Right ventricle myocardium inferior (tissue), 1 donor: ENCODE data around the gene TSHZ1. TPM values are rescaled to one million over a fixed set of nuclear protein-coding genes. Genes with fewer than 3 reads are reported as not detected.

Experiments used
- ATAC-seq: fragments of 200-7000 bp; cut with Tn5 transposase; one replicate; pipeline ENCODE4 v1.9.1; 2020; ENCODE audit warnings: mild to moderate bottlenecking, moderate library complexity
- DNase-seq: peaks from one replicate; pipeline ENCODE4 v3.0.0; 2021; ENCODE audit errors: missing footprints
- intact Hi-C: fragments of 100-400 bp; cut with DNase I; formaldehyde crosslinking; loops from one replicate; pipeline ENCODE4 v1.11.0; 2022
- total RNA-seq: library from RNA; stranded (reverse); fragmentation: NEBNext Ultra II Directional; extraction: Animal tissue kit (Norgen Biotek cat#: 25700); gene quantifications from one replicate; pipeline ENCODE4 v1.2.1, GENCODE V29; 2021
- donor health status: DM: no; HTN: yes; CAD: no; lungs with severe emphysema.

Gene TSHZ1
- total RNA-seq, 1 donor from 2014 or later: 23.1 TPM

DNA sequence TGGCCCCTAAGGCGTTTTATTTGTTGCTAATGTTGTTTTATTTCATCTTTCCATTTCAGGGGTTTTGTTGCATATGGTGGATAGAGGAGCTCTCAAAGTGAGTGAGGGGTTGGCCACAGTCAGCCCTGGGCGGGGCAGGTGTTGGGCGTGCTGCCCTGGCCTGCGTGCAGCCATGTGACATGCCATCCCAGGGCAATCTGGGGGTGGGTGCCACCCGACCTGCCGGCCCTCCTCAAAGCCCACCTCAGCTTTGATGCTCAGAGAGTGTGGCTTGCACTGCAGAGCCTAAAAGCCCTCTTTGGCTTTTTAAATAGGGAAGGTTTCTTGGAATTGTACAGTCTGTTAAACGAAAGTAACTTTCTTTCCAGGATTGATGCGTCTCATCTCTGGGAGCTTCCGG is 18.4 kb downstream of the TSHZ1 start:
- DNase-seq (no peak), ATAC-seq (no peak)
- intact Hi-C loops: no loop called here

DNA sequence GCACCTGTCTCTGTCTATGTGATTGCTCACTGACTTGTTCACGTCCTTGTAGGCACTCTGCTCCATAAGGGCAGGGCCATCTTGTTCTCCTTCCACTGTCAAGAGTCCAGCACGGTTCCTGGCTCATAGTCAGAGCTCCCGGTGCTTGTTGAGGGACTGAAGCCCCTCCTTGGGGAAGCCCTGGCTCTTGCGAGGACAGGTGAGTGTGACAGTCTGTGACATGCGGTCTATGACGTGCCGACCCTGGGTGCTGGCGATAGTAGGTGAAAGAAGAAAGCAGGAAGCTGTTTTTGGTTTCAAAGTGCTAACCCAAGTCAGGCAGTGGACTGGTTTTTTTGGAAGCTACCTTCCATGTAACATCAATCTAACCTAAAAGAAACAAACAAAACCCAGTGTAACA is 18.8 kb downstream of the TSHZ1 start:
- ATAC-seq (no peak), DNase-seq (no peak)
- intact Hi-C loops: no loop called here

DNA sequence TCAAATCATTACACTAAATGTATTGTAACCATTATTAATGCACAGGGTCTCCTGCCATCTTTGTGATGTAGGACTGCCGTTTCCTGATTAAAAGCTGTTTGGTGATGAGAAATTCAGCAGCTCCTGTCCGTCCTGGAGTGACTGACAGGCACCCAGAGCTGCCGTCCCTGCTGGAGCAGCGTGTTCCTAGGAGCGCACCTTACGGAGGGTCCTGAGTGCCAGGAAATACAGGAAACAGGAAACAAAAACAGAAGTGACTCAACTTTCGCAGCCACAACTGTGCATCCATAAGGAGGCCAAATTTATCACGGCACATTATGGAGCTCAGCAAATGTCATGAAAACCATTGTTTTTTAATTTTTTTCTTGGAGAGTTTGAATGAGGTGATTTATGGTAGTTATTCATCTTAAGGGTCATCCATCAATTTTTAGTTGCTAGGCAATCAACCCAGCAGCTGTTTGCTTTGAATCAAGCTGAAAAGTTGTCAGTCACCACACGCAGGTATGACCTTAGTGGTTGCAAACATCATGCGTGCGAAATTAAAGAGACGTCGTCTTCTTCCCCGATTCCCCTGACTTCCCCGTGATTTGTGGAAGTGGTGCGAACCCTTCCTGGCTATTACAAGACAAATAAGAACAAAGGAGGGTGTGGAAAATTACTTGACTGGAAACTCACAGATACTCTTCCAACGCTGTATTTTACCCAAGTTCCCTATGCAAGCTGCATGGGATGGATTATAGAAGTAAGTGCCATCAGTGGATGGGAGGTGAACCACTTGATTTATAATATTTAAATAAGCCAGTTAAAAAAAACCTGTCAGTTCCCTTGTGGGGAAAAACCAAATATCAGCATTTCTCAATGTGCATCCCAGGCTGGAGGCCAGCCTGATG is 19.8 kb downstream of the TSHZ1 start:
- DNase-seq (no peak), ATAC-seq (no peak)
- intact Hi-C loops: no loop called here

DNA sequence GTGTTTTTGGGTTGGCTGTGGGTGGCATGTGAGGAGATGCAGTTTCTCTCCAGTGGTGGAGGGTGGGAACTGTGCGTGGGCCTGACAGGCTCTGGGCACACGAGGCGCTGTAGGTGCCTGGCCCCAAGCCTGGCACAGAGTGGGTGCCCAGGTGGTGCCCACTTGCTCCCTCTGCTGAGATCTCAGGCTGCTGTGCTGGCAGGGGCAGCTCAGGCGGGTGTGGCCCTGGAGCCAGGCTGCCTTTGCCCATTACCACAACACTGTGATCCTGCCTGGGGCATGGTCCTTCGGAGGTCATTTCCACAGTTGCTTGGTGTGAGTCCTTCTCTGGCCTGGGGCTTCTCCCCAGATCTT is 20.4 kb downstream of the TSHZ1 start:
- ATAC-seq (no peak), DNase-seq (no peak)
- intact Hi-C loops: no loop called here

DNA sequence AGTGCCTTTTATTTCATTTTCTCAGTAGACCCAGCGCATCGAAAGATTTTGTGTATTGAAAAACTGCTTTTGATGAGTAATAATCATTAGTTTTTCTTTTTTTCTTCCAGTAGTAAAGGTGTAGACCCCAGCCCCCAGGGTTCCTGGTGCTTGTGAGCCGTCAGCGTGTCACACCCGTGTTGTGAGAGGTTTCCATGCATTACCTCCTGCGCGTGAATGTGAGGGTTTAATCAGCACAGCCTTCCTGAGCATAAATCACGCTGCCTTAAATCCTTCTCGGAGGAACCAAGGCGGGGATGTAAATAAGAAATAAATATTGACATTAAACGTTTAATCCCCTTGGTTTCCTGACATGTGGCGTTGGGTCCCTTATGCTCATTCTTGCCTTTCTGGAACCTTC is 24.3 kb downstream of the TSHZ1 start:
- ATAC-seq (no peak), DNase-seq (no peak)
- intact Hi-C loops: no loop called here

DNA sequence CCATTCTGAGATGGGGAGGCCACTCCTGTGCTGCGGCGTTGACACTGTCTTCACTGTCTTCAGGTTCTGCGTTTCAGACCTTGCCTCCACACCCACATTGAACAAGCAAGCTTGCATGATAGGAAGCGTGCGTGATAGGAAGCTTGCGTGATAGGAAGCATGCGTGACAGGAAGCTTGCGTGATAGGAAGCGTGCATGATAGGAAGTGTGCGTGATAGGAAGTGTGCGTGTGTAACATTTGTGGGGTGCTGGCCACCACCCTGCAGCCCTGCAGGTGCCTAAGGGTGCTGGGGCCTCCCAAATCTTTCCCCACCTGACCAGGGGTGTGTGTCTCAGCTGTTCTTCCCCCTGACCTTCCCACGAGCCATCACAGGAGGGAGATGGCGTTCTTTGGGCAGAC is 25.3 kb downstream of the TSHZ1 start:
- intact Hi-C loops: no loop called here
- ATAC-seq (no peak), DNase-seq (no peak)

DNA sequence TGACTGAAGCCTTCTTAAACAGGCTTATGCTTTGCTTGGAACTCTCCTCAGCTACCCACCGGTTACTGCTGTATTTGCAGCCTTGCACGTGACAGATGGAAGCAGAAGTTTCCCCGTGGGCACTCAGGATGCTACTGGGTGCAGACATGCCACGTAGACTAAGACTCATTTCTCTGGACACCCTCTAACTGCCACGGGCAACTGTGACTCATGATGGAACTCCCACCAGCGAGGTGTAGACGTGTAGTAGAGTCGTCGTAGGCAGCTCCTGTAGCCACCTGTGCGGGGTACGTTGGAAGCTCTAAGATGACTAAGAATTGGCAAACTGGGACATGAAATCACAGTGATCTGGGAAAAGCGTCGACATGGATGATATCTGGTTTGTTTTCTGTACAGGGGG is 27.5 kb downstream of the TSHZ1 start:
- no peak for ATAC-seq
- no peak for DNase-seq
- intact Hi-C loops: no loop called here

DNA sequence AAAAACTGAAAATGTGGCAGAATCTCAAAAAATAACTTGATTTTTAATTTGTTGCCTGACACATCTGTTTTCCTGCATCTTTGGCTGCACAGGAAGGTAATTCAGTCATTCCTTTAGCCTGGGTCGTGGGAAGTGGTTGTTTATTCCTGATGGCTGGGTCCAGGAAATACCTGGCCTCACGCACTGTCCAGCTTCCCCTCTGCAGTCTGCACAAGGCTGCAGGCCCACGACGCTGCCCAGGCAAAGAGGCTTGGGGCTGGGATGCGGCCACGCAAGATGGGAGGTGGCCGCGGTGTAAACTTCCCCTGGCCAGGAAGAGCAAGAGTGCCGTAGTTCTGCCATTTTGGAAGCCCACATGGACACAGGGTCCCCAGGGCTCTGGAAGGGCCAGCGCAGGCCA is 28.2 kb downstream of the TSHZ1 start:
- no peak for ATAC-seq
- intact Hi-C loops: no loop called here
- DNase-seq: no peak

DNA sequence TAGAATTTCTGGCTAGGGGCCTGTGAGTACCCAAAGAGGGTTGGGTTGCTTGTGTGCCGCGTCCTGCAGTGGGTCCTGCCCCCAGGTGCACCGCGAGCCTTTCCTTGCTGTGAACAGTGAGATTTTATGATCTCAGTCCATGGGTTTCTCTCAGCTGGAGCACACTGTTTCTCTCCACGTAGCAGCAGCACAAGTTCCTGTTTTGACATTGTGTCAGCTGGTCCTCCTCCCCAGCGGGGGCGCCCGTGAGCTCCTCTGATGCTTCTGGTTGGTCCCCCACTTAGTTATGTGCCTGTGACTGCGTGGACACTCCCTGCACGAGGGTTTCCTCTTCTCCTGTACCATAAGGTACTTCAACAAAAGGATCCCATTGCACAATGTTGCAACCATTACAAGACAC is 29.8 kb downstream of the TSHZ1 start:
- intact Hi-C loops: loop anchor here (10.0 kb wide), 1 partner anchor 76 kb away; no protein-coding TSS in a partner anchor
- DNase-seq: no peak
- ATAC-seq: no peak

DNA sequence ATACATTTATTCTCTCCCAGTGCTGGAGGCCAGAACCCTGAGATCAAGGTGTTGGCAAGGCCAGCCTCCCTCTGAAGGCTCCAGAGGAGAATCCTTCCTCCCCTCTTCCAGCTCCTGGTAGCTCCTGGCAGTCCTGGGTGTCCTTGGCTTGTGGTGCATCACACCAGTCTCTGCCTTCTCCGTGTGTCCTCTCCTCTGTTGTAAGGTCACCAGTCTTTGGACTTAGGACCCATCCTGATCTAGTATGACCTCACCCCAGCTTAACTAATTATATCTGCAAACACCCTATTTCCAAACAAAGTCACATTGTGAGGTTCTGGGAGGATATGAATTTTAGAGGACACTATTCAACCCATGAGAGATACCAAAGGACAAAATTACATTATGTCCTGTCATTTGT is 31.1 kb downstream of the TSHZ1 start:
- intact Hi-C loops: loop anchor here (10.0 kb wide), 1 partner anchor 77 kb away; no protein-coding TSS in a partner anchor
- no peak for DNase-seq
- ATAC-seq: no peak

DNA sequence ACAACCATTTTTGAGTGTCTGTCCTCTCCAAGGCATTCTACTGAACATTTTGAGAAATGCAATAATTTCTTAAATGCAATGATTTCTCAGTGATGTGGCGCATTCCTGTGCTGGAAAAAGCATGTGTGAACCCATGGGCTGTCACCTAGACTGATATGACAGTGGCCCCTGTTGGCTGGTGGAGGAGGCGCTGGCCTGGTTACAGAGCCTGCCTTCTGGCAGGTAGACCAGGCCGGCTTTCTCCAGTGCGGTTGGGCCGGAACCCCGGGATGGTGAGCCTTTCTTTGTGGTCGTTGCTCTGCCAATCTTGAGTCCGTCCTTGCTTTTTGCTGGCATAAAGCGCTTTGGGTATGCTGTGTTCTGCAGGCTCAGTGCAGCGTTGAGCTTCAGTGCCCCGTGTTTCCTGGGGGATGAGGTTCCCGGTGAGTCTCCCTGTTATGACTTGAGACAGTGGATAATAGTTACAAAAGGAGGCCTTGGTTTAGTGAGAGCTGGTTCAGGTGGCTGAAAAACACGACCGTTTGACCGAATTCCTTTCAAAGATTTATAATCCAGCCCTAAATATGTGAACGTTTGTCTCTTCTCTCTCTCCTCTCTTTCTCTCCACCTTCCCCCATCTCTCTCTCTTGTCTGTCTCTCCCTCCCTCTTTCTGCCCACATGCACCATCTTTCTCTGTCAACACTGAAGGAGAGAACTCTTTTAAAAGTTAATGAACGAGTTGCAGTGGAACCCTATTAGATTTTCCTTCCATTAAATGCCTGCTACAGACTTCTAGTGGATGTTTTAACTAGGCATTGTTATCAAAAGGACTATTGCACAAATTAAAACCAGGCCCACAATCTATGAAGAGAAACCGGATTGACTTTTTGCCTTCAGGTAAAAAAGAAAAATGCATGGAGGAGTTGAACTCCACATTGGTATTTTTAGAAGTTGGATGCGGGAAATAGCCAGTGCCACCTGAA is 34.0 kb downstream of the TSHZ1 start:
- ATAC-seq: no peak
- no peak for DNase-seq
- intact Hi-C loops: loop anchor here (10.0 kb wide), 1 partner anchor 80 kb away; no protein-coding TSS in a partner anchor

DNA sequence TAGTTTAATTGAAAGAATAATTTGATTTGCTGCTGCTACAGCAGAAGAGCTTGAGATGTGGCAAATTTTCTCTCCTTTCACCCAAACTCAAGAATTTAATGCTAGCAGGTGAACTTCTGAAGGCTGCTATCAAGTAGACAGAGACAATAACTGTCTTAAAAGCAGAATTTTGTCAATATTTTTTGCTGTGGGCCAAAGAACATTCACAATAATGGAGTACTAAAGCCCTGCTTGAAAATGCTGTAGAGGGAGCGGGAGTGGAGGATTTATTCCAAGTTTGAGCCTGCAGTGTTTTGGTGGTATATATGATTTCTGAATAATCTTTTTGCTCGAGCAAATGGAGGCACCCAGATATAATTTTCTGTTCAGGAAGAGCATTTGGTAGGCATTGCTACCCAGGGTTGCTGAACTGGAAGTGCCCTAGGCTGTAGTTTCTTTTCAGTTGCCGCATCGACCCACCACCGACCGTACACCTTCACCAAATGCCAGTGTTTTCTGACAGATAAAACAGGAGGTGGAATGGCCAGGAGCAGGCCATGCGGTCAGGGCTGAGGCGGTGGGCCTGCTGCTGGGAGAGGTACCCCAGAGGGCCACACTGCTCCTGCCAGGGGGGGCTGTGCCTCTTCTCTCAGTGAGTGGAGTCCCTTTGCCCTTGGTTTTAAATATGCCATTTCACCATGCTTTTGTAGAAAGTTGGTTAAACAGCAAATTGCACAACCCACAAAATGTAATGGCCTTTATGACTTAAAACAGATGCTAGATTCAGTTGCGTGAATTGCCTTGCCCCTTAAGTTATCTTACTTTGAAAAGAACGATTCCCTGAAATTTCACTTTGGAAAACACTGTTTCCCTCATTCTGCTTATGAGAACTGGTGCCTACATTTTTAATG is 36.4 kb downstream of the TSHZ1 start:
- ATAC-seq: peak; percentile 12
- DNase-seq: no peak
- intact Hi-C loops: loop anchor here (2.0 to 10.0 kb wide), 2 partner anchors 34 to 82 kb away; no protein-coding TSS in a partner anchor

DNA sequence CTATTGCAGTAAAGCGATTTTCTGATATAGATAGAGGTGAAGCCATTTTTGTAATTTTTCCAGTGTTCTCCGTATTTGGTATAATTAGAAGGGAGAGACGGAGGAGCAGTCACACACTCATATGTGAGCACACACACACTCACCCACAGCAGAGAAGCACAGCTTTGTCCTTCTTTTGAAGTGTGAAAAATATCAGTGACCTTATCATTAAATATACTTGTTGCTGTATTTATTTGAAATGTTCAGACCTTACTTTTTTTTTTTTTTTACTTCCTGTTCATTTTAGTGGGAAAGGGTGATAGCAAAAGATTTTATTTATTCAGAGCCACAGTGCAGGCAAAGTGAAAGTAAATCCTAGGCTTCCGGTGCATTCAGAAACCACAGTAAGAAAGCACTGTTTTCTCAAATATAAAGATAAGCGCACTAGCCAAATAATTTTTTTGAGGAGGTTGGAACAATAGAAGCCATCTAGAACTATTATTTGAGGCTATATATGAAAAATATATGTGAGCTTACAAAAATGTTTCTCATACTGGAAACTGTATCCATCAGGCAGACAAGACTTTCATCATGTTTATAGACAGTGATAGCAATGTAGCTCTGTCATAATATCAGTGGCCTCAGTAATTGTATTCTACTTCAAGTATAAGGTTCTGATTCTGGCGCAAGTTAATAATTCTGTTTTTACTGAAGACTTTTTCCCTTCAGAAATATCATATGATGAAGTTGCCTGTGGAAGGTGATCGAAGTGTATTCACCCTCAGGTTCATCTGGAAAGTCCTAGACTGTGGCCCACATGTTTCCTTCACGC is 37.2 kb downstream of the TSHZ1 start:
- ATAC-seq: peak; percentile 51
- DNase-seq: no peak
- intact Hi-C loops: loop anchor here (2.0 to 10.0 kb wide), 2 partner anchors 35 to 83 kb away; no protein-coding TSS in a partner anchor

DNA sequence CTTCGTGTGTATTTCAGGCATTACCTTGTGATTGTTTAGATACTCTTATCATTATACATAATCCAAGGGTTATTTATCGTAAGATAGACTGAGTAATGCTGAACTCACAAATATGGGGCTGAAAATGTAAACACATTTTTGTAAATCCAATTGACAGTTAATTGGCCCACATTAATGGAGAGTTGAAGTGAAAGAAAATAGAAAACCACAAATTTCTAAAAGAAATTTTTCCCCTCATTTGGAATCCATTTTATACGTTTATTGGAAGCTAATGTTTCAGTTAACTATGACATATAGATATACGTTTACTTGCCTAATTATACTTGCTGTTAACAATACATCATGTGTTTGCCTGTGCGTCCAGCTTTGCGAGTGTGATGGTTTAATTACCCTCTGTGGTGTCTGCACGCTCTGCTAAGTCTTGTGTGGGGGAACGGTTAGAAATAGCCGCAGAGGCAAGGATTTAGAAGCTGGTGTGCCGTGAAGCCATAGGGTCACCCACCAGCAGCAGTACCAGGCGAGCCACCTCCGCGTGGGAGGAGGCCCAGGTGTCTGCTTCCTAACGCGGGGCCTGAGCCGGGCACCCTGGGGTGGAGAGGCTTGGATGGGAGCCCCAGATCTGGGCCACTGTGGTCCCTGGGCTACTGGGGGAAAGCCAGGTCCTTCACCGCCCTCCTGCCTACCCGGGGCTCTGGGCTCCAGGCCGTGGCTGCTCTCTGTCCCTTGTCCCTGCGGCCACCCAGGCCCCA is 38.0 kb downstream of the TSHZ1 start:
- ATAC-seq (no peak), DNase-seq (peak; percentile 62)
- intact Hi-C loops: loop anchor here (10.0 kb wide), 1 partner anchor 84 kb away; no protein-coding TSS in a partner anchor

DNA sequence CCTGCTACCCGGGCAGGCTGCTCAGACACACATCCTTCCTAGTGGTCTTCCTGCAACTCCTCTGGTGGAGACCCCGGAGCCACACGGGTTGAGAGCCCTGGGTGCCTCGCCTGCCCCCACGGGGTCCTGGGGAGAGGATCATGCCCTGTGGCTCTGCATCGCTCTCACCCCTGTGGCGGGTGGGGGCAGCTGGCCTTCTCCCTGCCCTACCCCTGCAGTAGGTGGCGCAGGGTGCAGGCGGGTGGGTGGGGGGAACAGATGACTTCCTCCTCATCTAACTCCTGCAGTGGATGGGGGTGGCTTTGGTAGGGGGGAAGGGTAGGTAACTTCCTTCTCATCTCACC is 38.5 kb downstream of the TSHZ1 start:
- ATAC-seq: no peak
- intact Hi-C loops: loop anchor here (10.0 kb wide), 1 partner anchor 84 kb away; no protein-coding TSS in a partner anchor
- DNase-seq: no peak

DNA sequence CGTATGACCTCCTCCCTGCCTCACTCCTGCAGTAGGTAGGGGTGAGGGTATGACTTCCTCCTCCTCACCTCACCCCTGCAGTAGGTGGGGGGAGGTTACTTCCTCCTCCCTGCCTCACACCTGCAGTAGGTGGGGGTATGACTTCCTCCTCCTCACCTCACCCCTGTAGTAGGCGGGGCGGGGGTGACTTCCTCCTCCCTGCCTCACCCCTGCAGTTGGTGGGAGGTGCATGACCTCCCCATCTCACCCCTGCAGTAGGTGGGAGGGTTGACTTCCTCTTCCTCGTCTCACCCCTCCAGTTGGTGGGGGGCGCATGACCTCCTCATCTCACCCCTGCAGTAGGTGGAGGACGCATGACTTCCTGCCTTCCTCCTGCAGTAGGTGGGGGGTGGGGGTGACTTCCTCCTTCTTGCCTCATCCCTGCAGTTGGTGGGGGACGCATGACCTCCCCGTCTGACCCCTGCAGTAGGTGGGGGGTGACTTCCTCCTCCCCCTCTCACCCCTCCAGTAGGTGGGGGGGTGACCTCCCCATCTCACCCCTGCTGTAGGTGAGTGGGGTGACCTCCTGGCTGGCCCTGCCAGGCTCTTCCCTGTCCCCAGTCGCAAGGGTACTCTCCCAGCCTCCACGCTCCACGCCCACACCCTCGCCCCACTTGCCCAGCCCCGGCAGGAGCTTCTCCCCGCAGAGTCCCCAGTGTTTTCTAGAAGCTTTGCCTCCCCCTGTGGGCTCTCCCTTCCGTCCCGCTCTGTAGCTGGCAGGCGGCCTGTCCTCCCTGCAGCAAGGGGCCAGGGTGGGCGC is 39.3 kb downstream of the TSHZ1 start:
- DNase-seq (no peak), ATAC-seq (no peak)
- intact Hi-C loops: loop anchor here (10.0 kb wide), 1 partner anchor 85 kb away; no protein-coding TSS in a partner anchor
